Liver (tissue), 9 donors: ENCODE results near the gene MTMR6. TPM values are rescaled to one million over a fixed set of nuclear protein-coding genes. Genes with fewer than 3 reads are reported as not detected.

Experiments used
- DNase-seq: peaks from one replicate; pipeline ENCODE4 v3.0.0-alpha.2; 2017; ENCODE audit warnings: low spot score
- H3K27ac ChIP-seq, 2 donors: one replicate each; pipeline ENCODE4 v1.7.0; 2013; ENCODE audit warnings: inconsistent platforms in 2 of 2, low read length in 2 of 2, control low read depth in 1 of 2, low read depth in 1 of 2, mild to moderate bottlenecking in 1 of 2
- H3K27me3 ChIP-seq, 4 donors: one replicate each; pipeline versions ENCODE4 v1.6.1 to v1.7.0; 2013; ENCODE audit warnings: low read length in 3 of 4, inconsistent platforms in 1 of 4, mild to moderate bottlenecking in 1 of 4, moderate library complexity in 1 of 4; ENCODE audit not compliant: control insufficient read depth in 4 of 4, insufficient read depth in 4 of 4
- H3K36me3 ChIP-seq, 4 donors: one replicate each; pipeline versions ENCODE4 v1.6.1 to v1.7.0; 2013; ENCODE audit warnings: low read length in 3 of 4, mild to moderate bottlenecking in 3 of 4, low read depth in 1 of 4, moderate library complexity in 1 of 4; ENCODE audit not compliant: control insufficient read depth in 4 of 4, insufficient read depth in 3 of 4
- H3K4me1 ChIP-seq, 4 donors: one replicate each; pipeline versions ENCODE4 v1.6.1 to v1.7.0; 2013; ENCODE audit warnings: low read length in 3 of 4, mild to moderate bottlenecking in 3 of 4, moderate library complexity in 1 of 4; ENCODE audit not compliant: control insufficient read depth in 4 of 4, insufficient read depth in 4 of 4
- H3K4me3 ChIP-seq, 3 donors: one replicate each; pipeline versions ENCODE4 v1.6.1 to v1.7.0; 2013; ENCODE audit warnings: low read length in 3 of 3, control low read depth in 1 of 3, low read depth in 1 of 3, mild to moderate bottlenecking in 1 of 3
- H3K9ac ChIP-seq, 2 donors: one replicate each; pipeline ENCODE4 v1.7.0; 2013; ENCODE audit warnings: low read length in 2 of 2, mild to moderate bottlenecking in 2 of 2, moderate library complexity in 2 of 2, control low read depth in 1 of 2, low read depth in 1 of 2
- H3K9me3 ChIP-seq, 4 donors: one replicate each; pipeline versions ENCODE4 v1.6.1 to v1.7.0; 2013; ENCODE audit warnings: low read length in 3 of 4; ENCODE audit not compliant: control insufficient read depth in 4 of 4
- CTCF ChIP-seq: fragments of 150-350 bp; IDR thresholded peaks from 2 replicates; pipeline ENCODE4 v1.5.1; 2017; ENCODE audit warnings: improper control_type of control experiment, low read depth, low read length; ENCODE audit not compliant: missing input control
- EGR1 ChIP-seq, 2 donors: IDR thresholded peaks; 2 replicates each; pipeline ENCODE4 v1.6.1; 2016 to 2018; ENCODE audit warnings: antibody characterized with exemption in 2 of 2, low read depth in 2 of 2
- FOXA1 ChIP-seq: IDR thresholded peaks from 2 replicates; pipeline ENCODE4 v1.6.1; 2016; ENCODE audit warnings: antibody characterized with exemption
- FOXA2 ChIP-seq: IDR thresholded peaks from 2 replicates; pipeline ENCODE4 v1.6.1; 2016; ENCODE audit warnings: antibody characterized with exemption
- GABPA ChIP-seq, 2 donors: IDR thresholded peaks in 1 of 2; conservative IDR thresholded peaks in 1 of 2; 2 replicates each; pipeline ENCODE4 v1.6.1; 2016; ENCODE audit warnings: antibody characterized with exemption in 2 of 2, mild to moderate bottlenecking in 1 of 2, moderate library complexity in 1 of 2
- HNF4A ChIP-seq, 2 donors: conservative IDR thresholded peaks; 2 replicates each; pipeline ENCODE4 v1.6.1; 2016; ENCODE audit warnings: antibody characterized with exemption in 2 of 2, mild to moderate bottlenecking in 2 of 2
- HNF4G ChIP-seq: IDR thresholded peaks from 2 replicates; pipeline ENCODE4 v1.6.1; 2016; ENCODE audit warnings: antibody characterized with exemption
- MAX ChIP-seq: IDR thresholded peaks from 2 replicates; pipeline ENCODE4 v1.6.1; 2016; ENCODE audit warnings: antibody characterized with exemption
- NR2F2 ChIP-seq: IDR thresholded peaks from 2 replicates; pipeline ENCODE4 v1.6.1; 2016; ENCODE audit warnings: antibody characterized with exemption
- RAD21 ChIP-seq, 2 donors: IDR thresholded peaks; 2 replicates each; pipeline ENCODE4 v1.6.1; 2016; ENCODE audit warnings: antibody characterized with exemption in 2 of 2, mild to moderate bottlenecking in 2 of 2
- REST ChIP-seq: IDR thresholded peaks from 2 replicates; pipeline ENCODE4 v1.6.1; 2016; ENCODE audit warnings: antibody characterized with exemption, mild to moderate bottlenecking
- RXRA ChIP-seq, 2 donors: IDR thresholded peaks; 2 replicates each; pipeline ENCODE4 v1.6.1; 2017 to 2018; ENCODE audit warnings: antibody characterized with exemption in 2 of 2, mild to moderate bottlenecking in 1 of 2
- SP1 ChIP-seq: IDR thresholded peaks from 2 replicates; pipeline ENCODE4 v1.6.1; 2018; ENCODE audit warnings: antibody characterized with exemption, mild to moderate bottlenecking
- TAF1 ChIP-seq: conservative IDR thresholded peaks from 2 replicates; pipeline ENCODE4 v1.6.1; 2016; ENCODE audit warnings: antibody characterized with exemption, mild to moderate bottlenecking
- YY1 ChIP-seq: IDR thresholded peaks from 2 replicates; pipeline ENCODE4 v1.6.1; 2016; ENCODE audit warnings: antibody characterized with exemption, mild to moderate bottlenecking
- ZBTB33 ChIP-seq: IDR thresholded peaks from 2 replicates; pipeline ENCODE4 v1.6.1; 2016; ENCODE audit warnings: antibody characterized with exemption
- WGBS: extraction: QIAGEN DNeasy Blood & Tissue Kit; methylation state at CpG from one replicate; pipeline ENCODE4 v1.1.7; 2013; 5-methylcytosine and 5-hydroxymethylcytosine counted together
- polyA plus RNA-seq, 2 donors: library from polyadenylated mRNA; stranded (reverse) in 1 of 2; unstranded in 1 of 2; fragments of 200-250 nt in 1 of 2; fragments of >200 nt in 1 of 2; fragmentation: Nextera tagmentation in 1 of 2; extraction: Ambion mirVana in 1 of 2; gene quantifications; one replicate each; pipeline versions ENCODE4 v1.2.1 to v1.2.3, GENCODE V29; 2013 to 2015
- total RNA-seq, 2 donors: library from RNA; depleted of rRNA; stranded (reverse); fragments of >200 nt; gene quantifications; one replicate each; pipeline ENCODE4 v1.2.3, GENCODE V29; 2014
- TF ChIP-seq, protein P1 (sequence below): IDR thresholded peaks from 2 replicates; pipeline ENCODE4 v1.6.1; 2016; ENCODE audit warnings: antibody characterized with exemption
- donor health status: healthy.
- donor health status: healthy.
- donor health status: healthy.
- donor health status: healthy.
- donor health status: healthy.

The MTMR6 gene
- total and polyA plus RNA-seq, 4 donors: 5.3 to 12.6 (median 7.6) TPM

- DNase-seq: no peak
- Histone ChIP-seq H3K4me3 (no peak overlapping the region), H3K9ac (no peak overlapping the region), H3K4me1 (no peaks in the 10 kb centered on the region), H3K27me3 (peaks cover 0 to 4% (median 1%) of the 10 kb centered on the region in 4 donors), H3K27ac (no peak overlapping the region), H3K36me3 (no peaks in the 10 kb centered on the region), H3K9me3 (no peaks in the 10 kb centered on the region)
- TF ChIP-seq YY1: peak; percentile 2
- TF ChIP-seq, protein P1, sequence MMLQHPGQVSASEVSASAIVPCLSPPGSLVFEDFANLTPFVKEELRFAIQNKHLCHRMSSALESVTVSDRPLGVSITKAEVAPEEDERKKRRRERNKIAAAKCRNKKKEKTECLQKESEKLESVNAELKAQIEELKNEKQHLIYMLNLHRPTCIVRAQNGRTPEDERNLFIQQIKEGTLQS: no peak
- TF ChIP-seq RAD21 (IDR thresholded peaks at IDR 0.05): peak; percentile 67 to 73
- TF ChIP-seq ZBTB33: no peak
- peak; percentile 61 for TF ChIP-seq CTCF
- TF ChIP-seq FOXA1: no peak
- no peak for TF ChIP-seq EGR1 (IDR thresholded peaks at IDR 0.05; ENCODE audit: low read depth in 2 of 2)
- TF ChIP-seq RXRA (IDR thresholded peaks at IDR 0.05): peak in 1 of 2 donors; percentile 10
- TF ChIP-seq NR2F2: no peak
- 7% methylated on average over 2 of the region's 2 CpGs for WGBS
These were observed 54.3 kb downstream of the MTMR6 start for GRCh38 chr13:25232937-25233515.

DNA sequence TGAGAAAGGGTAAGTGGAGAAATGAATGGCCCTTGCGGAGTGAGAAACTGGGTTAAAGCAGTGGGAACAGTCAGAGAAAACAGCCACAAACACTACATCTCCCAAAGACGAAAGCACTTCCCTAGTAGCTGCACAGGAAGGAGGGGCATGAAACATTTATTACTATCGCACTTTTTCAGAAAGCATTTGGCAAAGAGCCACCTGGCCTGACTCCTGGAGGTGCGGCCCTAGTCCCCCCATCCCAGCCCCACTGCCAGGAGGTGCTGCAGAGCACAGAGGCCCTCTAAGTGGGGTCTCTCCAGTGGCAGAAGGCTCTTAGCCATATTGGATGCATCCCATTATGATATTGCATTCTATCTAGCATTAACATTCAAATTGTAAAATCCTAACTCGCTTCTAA lies 55.8 kb downstream of the MTMR6 start:
- H3K36me3 ChIP-seq: no peaks in the 10 kb centered on the region
- DNase-seq: no peak
- no peak overlapping the region for H3K27ac ChIP-seq
- TF ChIP-seq FOXA1 (no peak), RXRA (IDR thresholded peaks at IDR 0.05) (no peak), FOXA2 (no peak), RAD21 (IDR thresholded peaks at IDR 0.05) (no peak), ZBTB33 (no peak), HNF4G (no peak), YY1 (no peak), SP1 (no peak), GABPA (IDR thresholded peaks at IDR 0.05 in 1 of 2, conservative IDR thresholded peaks at IDR 0.05 in 1 of 2) (no peak), HNF4A (conservative IDR thresholded peaks at IDR 0.05) (no peak), MAX (no peak), TAF1 (no peak), REST (no peak), NR2F2 (no peak), CTCF (no peak)
- H3K4me3 ChIP-seq: no peak overlapping the region
- no peaks in the 10 kb centered on the region for H3K4me1 ChIP-seq
- WGBS: 61% methylated on average over 5 of the region's 5 CpGs
- H3K9me3 ChIP-seq: no peaks in the 10 kb centered on the region
- H3K27me3 ChIP-seq: peaks cover 0 to 8% (median 1%) of the 10 kb centered on the region in 4 donors
- no peak overlapping the region for H3K9ac ChIP-seq
